ENCODE data around the gene CCDC120.

The CCDC120 gene

GRCh38 chrX:49058794-49059193, at the start of gene CCDC120:
Gene CCDC120, plus strand, starts transcription at chrX:49058999. Its CDS starts 3,043 bp downstream, at chrX:49062042.
- DNase-seq: no peak

DNA sequence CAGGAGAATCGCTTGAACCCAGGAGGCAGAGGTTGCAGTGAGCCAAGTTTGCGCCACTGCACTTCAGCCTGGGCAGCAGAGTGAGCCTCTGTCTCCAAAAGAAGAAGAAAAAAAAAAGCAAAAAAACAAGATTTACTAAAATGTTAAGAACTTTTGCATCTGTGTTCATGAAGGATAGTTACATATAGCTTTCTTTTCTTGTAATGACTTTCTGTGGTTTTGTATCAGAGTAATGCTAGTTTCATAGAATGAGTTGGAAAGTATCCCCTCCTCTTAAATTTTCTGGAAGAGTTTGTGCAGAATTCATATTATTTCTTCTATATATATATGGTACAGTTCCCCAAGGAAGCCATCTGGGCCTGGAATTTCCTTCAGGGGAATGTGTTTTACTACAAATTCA, 39.7 kb upstream of the CCDC120 start:
- DNase-seq: no peak

GRCh38 chrX:49019599-49020249, 39.1 kb upstream of the CCDC120 start:
- DNase-seq: no peak

GRCh38 chrX:49029876-49030275, 28.9 kb upstream of the CCDC120 start:
- no peak for DNase-seq

- DNase-seq: no peak
Observed at GRCh38 chrX:49030283-49030682, 28.5 kb upstream of the CCDC120 start.

DNA sequence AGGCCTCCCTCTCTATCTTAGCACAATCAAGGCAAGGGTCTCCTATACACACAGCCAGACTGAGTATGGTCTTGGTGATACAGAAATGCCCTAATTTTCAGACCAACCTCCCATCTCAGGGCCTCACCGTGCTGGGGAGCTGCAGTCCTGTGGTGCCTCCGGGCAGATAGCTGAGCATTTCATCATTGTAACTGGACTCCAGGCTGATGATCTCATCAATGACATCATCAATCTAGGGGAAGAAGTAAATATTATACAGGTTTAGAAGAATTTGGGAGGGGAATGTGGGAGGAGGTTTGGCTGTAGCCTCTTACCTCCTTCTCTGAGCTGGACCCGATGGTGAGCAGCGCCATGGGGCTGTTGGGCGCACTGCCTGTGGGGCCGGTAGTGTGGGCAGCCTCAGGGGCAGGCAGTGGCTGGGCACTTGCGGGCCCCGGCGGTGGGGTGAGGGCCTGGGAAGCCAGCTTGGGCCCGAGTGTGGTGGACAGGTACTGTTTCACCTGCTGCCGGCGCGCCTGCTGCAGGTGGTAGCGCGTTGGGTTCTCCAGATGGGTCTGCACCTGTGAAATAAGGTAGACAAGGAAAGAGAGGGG, 20.8 kb upstream of the CCDC120 start:
- no peak for DNase-seq

DNA sequence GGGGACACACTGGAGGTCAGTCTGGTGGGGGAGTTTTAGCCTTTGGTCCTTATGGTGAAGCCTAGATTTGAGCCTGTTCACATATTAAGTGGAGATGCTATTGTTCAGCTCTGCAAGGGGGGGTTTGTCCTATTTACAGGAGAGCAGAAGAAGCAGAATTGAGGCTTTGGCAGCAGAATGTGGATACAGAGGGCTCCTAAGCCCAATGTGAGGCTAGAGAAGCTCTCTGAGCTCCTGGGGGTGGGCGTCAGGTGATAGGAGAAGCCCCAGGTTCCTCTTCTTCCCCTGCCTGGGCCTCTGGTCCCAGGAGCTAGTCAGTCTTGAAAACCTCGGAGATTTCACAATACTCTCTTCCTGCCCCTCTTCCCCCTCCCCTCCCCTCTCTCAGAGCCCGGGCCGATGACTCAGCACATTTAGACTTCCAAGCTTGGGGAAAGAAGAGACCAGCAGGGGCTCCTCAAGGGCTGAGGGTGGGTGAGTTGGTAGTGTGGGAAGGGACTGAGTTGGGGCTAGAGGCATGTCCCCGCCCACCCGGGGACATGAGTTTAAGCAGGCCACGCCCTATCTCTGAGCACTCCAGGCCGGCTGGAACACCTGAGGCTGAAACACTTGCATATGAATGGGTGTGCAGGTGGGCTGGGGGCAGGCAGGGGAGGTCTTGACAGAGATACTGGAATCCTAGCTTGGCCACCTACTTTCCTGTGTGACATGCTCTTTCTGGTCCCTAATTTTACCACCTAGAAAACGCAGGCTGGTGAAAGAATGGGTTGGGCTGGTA, 19.0 kb upstream of the CCDC120 start:
- DNase-seq: peak; percentile 32

DNA sequence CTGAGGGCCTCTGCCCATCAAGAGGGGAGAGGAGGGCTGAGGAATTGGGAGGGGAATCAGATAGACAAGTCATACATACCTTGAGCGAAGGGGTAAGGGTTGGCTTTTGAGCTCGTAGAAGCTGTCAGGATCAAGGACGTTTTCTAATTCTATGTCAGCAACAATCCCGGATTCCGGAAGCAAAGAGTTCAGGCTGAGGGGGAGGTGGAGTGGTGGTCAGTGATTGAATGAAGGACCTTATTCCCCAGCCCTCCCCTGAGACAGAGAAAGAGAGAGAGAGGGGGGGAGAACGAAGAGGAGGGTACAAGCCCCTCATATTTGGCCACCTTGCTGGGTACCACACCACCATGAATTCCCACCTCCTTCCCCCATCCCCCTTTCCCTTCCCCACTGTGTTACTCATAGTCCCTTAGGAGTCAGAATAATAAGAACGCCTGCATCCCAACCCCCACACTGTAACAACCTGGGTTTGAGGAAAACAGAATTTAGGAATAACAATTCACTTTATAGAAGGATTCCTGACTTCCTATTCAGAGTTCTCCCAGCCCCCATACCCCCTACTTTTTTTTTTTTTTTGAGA, 18.3 kb upstream of the CCDC120 start:
- DNase-seq: no peak

GRCh38 chrX:49041744-49042580, 16.8 kb upstream of the CCDC120 start:
- no peak for DNase-seq

- DNase-seq: no peak
Observed at GRCh38 chrX:49042581-49043219, 16.1 kb upstream of the CCDC120 start.

- peak; percentile 96 for DNase-seq
Observed at GRCh38 chrX:49043220-49043986, 15.4 kb upstream of the CCDC120 start, which contains the start of gene TFE3. Gene TFE3, minus strand, starts transcription at chrX:49043357. Its CDS starts 131 bp downstream, at chrX:49043226.

GRCh38 chrX:49043987-49044281, 14.9 kb upstream of the CCDC120 start:
- no peak for DNase-seq

- peak; percentile 72 for DNase-seq
Observed at GRCh38 chrX:49053223-49054072, 5.4 kb upstream of the CCDC120 start.

GRCh38 chrX:49054073-49054762, 4.6 kb upstream of the CCDC120 start:
- no peak for DNase-seq

DNA sequence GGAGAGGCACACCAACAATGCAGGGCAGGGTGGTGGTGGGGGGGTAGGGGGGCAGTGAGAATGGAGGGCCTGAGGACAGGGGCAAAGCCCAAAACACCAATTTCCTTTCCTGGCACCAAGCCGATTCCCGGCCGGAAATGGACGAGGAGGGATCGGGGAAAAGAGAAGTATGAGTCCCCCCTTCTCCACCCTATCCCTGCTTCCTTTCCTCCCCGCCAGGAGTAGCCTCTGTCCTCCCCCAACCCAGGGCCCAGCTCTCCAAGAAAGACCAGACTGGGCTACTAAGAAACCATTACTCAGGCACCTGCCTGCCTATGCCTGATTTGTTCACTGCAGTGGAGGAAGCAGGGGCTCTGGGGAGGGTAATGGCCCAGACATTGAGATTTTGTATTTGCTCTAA, 402 bp downstream of the CCDC120 start:
- DNase-seq: no peak

GRCh38 chrX:49059681-49060085, 884 bp downstream of the CCDC120 start:
- DNase-seq: no peak

GRCh38 chrX:49060914-49061313, 2.1 kb downstream of the CCDC120 start:
- DNase-seq: no peak

- DNase-seq: no peak
Observed at GRCh38 chrX:49061490-49061889, 2.7 kb downstream of the CCDC120 start.

GRCh38 chrX:49061916-49062315, 3.1 kb downstream of the CCDC120 start:
- DNase-seq: no peak

DNA sequence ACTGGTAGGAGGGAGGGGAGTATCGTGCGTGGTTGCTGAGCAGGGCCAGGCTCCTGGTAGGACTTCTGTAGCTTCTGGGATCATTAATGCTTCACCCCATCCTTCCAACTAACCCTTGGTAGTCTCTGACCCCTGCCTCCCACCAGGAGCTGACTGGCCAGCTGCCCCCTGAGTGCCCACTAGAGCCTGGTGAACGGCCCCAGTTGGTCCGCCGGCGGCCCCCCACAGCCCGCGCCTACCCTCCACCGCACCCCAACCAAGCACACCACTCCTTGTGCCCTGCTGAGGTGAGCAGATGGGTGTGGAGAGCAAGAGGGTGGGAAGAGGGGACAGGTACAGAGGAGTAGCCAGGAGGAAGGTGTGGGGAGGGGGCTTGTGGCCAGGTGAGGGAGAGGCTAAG, 4.9 kb downstream of the CCDC120 start:
- no peak for DNase-seq
